UCSD-AML1 (cell line): ENCODE measurements around the gene DNAJC8.

ENCODE experiments used
- DNase-seq: peaks from one replicate; lab custom pipeline; 2025; ENCODE audit not compliant: unreplicated experiment; lab: John Stamatoyannopoulos, UW

The DNAJC8 gene

DNA sequence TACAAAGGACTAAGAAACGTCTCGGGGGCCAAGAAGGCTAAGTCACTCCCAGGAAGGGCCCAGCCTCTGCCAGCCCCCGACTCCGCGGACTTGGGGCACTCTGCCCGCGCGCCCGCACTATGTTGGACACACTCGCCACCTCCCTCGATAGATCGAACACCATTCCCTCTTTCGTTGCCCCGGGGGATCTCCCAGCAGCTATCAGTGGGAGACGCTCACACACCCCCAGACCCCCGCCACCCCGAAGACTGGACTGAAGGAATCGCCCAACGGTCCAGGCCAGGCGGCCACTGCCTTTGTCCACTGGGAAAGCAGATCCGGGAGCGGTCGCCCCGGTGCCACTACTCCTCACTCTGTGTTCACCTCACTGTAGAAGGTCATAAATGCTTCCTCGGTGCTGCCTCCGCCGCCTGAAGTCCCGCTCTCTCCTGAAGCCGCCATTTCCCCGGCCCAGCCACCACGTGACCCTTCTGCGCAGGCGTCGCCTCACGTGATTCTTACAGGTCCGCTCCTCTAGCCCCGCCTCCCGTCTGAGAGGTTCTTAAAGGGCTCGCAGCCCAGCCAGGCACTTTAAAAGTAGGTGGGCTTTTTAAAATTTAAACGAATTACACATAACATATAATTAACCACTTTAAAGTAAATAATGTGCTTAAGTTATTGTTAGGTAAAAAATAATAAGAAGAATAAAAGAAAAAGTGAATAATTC, at the start of gene DNAJC8:
Gene DNAJC8 (minus strand): TSS at position 472 of the 706 bp plus-strand sequence. CDS start 31 bp downstream, at position 441.
- peak; percentile 89 for DNase-seq

- DNase-seq = no peak
These were observed 49.0 kb upstream of the DNAJC8 start for GRCh38 chr1:28281608-28282425.

GRCh38 chr1:28280977-28281381, 48.1 kb upstream of the DNAJC8 start:
- DNase-seq = no peak

- DNase-seq = no peak
These were observed 47.7 kb upstream of the DNAJC8 start for GRCh38 chr1:28280501-28280900.

- no peak for DNase-seq
These were observed 46.9 kb upstream of the DNAJC8 start for GRCh38 chr1:28279721-28280120.

GRCh38 chr1:28278763-28279162, 45.9 kb upstream of the DNAJC8 start:
- DNase-seq = no peak

- DNase-seq = no peak
These were observed 40.5 kb upstream of the DNAJC8 start for GRCh38 chr1:28273216-28273860.

- DNase-seq = no peak
These were observed 39.5 kb upstream of the DNAJC8 start for GRCh38 chr1:28272215-28272852.

DNA sequence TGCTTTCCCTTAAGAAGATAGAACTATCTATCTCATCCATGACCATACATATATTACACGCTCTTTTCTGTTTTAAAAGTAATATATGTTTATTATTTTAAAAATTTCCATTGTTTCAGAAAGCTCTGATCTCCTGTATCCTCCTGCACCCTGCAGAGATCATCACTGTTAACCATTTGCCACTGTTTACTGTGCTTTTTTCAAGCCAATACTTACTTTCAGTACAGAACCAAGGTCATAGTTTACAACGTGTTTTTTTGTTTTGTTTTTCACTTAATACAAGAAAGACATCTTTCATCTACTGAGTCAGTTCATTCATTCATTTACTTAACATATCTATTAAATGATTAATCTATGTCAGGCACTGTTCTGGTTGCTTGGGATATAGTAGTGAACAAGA, 36.7 kb upstream of the DNAJC8 start:
- DNase-seq = no peak

DNA sequence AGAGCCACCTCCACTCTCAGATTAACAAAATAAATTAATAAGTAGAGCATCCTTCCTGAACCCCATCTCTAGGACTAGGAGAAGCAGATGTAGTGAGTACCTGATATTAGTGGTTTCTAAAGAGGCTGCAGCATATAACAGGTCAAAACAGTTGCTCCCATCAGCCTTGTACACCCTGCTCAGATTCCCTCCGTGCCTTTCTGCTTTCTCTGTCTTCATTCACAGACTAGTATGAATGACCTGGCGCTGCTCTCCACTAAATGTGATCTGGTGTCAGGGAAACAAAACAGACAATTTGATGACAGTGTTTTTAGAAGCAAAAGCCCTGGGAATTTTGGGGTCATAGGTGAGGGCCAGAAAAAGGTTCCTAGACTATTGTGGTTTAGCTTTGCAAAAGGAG, 34.8 kb upstream of the DNAJC8 start:
- DNase-seq = no peak

DNA sequence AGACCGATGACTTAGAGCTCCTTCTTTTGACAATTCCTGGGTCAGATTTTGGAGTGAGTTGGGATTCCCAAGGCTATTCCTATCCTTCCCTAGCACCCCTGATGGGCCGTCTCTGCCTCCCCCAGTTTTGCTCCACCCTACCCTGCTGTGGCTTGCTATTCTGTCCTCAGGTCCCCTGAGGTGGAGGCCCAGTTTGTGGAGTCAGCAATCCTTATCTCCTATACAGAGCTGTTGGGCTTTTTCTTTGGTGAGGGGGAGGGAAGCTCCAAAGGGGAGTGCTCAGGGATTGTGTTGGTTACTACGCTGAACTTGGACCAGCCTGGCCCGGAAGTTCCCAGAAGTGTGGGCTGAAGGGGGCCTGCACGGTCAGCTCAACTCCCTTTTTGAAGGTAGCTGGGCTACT, 34.1 kb upstream of the DNAJC8 start:
- no peak for DNase-seq

DNA sequence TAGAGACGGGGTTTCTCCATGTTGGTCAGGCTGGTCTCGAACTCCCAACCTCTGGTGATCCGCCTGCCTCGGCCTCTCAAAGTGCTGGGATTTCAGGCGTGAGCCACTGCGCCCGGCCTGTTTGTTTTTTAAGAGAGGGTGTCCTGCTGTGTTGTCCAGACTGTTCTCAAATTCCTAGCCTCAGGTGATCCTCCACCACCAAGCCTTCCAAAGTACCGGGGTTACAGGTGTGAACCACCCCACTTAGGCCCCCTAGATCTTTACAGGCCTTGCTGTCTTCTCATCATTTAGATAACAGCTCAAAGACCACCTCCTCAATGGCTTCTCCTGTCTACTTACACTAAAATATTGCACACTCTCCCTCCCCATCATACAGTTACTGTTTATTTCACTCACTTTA, 32.7 kb upstream of the DNAJC8 start:
- DNase-seq = no peak

- no peak for DNase-seq
These were observed 32.1 kb upstream of the DNAJC8 start for GRCh38 chr1:28264897-28265296.

DNA sequence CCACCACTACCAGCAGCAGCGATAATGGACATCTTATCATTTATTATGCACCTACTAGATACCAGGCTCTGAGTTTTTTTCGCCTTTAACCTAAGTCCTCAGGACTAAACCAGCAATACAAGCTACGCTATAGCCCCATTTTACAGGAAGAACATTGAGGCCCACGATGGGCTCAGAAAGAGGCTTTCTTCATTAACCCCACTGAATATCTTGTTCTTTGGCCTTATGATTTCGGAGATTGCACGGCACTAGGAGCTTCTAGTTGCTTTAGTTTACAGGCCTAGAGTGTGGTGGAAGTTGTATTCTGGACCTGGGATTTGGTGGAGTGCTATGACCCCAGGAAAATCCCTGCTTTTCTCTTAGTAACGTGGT, 28.0 kb upstream of the DNAJC8 start:
- no peak for DNase-seq

DNA sequence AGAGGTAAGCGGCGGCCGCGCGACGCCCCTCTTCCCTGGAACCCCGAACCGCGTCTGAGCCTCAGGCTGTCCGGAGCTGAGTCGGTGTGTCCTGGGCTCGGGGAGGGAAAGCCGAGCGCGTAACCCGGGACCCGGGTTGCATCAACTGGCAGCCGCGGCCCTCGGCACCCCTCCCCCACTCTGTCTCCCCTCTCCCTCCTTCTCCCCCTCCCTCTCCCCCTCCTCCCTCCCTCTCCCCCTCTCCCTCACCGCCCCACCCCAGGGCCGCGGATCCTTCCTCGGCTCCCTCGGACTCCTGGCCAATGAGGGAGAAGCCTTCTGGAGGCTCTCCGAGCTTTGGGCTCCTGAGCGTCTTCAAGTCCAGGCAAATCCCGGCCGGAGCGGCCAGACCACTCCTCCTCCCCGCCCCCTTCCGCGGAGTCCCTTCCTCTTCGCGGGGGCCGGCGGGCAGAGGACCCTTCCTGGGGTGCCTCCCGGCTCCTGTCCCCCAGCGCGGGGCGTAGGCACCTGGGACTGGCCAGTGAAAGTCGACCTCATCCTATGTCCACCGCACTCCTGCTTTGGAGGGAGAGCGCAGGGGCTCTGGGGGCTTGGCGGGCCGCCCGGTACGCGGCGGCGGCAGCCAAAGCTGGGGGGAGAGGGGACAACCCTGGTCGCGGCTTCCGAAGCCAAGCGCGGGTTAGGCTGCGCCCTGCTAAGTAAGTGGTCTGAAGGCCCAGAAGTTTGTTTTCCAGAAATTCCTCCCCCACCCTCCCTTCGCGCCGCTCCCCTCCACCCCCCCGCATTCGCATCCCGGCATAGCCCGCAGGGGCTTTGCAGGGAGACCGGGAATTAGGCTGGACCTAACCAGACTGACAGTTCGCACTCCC, 27.3 kb upstream of the DNAJC8 start:
- peak; percentile 47 for DNase-seq

DNA sequence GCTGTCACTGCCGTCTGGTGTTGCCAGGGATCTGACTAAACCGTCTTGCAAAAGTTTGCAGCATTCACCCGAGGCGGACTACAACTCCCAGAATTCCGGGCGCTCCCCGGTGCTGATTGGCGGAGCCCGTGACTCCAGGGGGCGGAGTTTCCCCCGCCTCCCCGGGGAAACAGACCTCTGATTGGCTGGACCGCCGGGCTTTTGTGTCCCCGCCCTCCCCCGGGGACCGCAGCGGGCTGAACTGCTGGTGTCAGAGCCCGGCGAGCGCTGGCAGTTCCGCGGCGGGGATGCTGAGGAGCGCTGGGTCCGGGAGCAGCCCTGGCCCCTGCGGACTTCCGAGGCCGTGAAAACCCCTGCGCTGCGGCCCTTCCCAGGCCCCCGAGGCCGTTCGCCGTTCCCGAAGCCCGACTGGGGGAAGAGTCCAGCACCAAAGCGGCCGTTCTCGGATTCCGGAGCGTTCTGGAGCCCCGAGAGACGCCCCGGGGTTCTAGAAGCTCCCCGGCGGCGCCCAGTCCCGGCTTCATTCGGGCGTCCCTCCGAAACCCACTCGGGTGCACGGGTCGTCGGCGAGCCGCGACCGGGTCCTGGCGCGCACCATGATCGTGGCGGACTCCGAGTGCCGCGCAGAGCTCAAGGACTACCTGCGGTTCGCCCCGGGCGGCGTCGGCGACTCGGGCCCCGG, 26.6 kb upstream of the DNAJC8 start, which contains the start of gene SESN2:
Gene SESN2 (plus strand): TSS at position 267 of the 682 bp plus-strand sequence. CDS start 330 bp downstream, at position 597.
- peak; percentile 99 for DNase-seq

- no peak for DNase-seq
These were observed 25.9 kb upstream of the DNAJC8 start for GRCh38 chr1:28258628-28259251.

DNA sequence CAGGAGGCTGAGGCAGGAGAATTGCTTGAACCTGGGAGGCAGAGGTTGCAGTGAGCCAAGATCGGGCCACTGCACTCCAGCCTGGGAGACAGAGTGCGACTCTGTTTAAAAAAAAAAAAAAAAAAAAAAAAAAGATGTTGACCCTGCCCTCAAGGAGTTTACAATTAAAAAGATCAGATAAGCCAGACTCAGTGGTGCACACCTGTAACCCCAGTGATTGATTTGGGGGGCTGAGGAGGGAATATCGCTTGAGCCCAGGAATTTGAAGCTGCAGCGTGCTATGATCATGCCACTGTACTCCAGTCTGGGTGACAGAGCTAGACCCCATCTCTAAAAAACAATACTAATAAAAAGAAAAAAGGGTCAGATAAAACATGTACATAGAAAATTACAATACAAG, 24.9 kb upstream of the DNAJC8 start:
- no peak for DNase-seq

DNA sequence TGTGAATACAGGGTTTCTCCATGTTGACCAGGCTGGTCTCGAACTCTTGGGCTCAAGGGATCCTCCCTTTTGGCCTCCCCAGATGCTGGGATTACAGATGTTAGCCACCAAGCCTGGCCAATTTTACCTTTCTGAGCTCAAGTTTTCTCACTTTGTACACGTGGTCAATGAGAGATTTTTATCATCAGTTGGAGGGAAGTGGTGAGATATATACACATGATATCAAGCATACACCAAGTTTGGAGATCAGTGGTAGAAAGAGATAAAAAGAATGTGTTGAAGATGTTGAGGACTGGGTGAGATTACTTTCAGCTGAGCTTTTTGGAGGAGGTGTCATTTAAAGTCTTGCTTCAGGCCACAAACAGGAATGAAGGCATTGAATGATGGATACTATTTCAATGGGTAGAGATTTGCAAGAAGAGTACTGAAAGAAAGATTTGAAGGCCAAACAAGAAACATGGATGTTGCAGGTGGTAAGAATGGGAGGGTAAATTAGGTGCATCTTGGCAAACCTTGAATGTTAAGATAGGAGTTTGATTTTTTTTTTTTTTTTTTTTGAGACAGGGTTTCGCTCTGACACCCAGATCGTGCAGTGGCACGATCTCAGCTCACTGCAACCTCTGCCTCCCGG, 23.5 kb upstream of the DNAJC8 start:
- no peak for DNase-seq
